D341Med (cell line): Measurements from ENCODE around the gene PDIA6.

ENCODE experiments used
- DNase-seq: peaks from one replicate; pipeline ENCODE4 v3.0.0; 2012; ENCODE audit warnings: low spot score

Gene PDIA6

GRCh38 chr2:10812362-10813162 is at the start of gene PDIA6:
Gene PDIA6, minus strand, starts transcription at chr2:10812785. Its CDS starts 89 bp downstream, at chr2:10812696.
- DNase-seq: peak; percentile 98

- no peak for DNase-seq
Measured at GRCh38 chr2:10862330-10862729, 49.7 kb upstream of the PDIA6 start.

GRCh38 chr2:10861765-10862164 is 49.2 kb upstream of the PDIA6 start:
- no peak for DNase-seq

GRCh38 chr2:10860814-10861325 is 48.3 kb upstream of the PDIA6 start:
- no peak for DNase-seq

- no peak for DNase-seq
Measured at GRCh38 chr2:10860081-10860813, 47.7 kb upstream of the PDIA6 start.

GRCh38 chr2:10859278-10859677 is 46.7 kb upstream of the PDIA6 start:
- no peak for DNase-seq

GRCh38 chr2:10848541-10848940 is 36.0 kb upstream of the PDIA6 start:
- no peak for DNase-seq

GRCh38 chr2:10847008-10847407 is 34.4 kb upstream of the PDIA6 start:
- no peak for DNase-seq

GRCh38 chr2:10846110-10846861 is 33.7 kb upstream of the PDIA6 start:
- no peak for DNase-seq

- DNase-seq: no peak
Measured at GRCh38 chr2:10845640-10846039, 33.1 kb upstream of the PDIA6 start.

- DNase-seq: peak; percentile 83
Measured at GRCh38 chr2:10844097-10844496, 31.5 kb upstream of the PDIA6 start.

GRCh38 chr2:10842506-10842905 is 29.9 kb upstream of the PDIA6 start:
- no peak for DNase-seq

GRCh38 chr2:10841547-10842219 is 29.1 kb upstream of the PDIA6 start:
- no peak for DNase-seq

GRCh38 chr2:10839813-10840212 is 27.2 kb upstream of the PDIA6 start:
- no peak for DNase-seq

- DNase-seq: no peak
Measured at GRCh38 chr2:10838734-10839133, 26.1 kb upstream of the PDIA6 start.

- no peak for DNase-seq
Measured at GRCh38 chr2:10837298-10838266, 25.0 kb upstream of the PDIA6 start.

GRCh38 chr2:10835052-10835970 is 22.7 kb upstream of the PDIA6 start:
- DNase-seq: peak; percentile 92

- no peak for DNase-seq
Measured at GRCh38 chr2:10834068-10834655, 21.6 kb upstream of the PDIA6 start.

- no peak for DNase-seq
Measured at GRCh38 chr2:10833021-10833420, 20.4 kb upstream of the PDIA6 start.
